ENCODE results near the gene SGK2.

DNA sequence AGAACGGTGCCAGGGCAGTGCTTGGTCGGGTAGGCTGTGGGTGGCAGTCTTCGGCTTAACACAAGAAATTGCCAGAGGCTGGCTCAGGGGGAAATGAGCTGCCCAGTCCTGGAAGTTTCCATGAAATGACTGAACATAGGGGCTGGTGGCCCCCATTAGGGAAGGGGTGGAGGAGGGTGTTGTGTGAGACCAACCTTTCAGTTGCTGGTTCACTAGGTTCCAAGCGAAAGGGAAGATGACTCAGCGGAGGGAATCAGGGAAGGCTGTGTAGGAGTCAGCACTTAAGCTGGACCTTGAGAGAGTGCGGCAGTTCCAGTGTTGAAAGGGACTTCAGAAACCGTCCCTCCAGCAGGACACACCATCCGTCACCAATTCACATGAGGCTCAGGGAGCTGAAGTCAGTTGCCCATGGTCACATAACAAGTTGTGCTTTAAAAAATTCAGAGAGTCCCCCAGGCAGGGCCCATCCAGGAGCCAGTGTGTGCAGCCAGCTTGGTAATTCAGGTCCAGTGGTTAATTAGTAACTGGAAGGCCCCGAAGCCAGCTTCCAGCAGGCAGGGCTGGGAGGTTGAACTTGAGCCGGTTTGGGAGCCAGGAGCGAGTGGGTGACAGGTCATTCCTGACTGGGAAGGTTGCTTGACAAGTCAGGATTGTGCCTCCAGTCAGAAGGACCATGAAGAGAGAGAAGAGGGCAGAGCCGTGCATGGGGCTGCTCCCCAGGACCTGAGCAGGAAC, at the start of gene SGK2:
- TF ChIP-seq EZH2phosphoT487 (IDR thresholded peaks at IDR 0.05; ENCODE audit: insufficient read depth, low read depth) (no peak), EZH2 (IDR thresholded peaks at IDR 0.05; ENCODE audit: insufficient read depth, poor library complexity, severe bottlenecking) (no peak)

All from GM23248 (cell line).